IMR-90 (cell line): ENCODE results near the gene XRCC5. TPM values are rescaled to one million over a fixed set of nuclear protein-coding genes. Genes with fewer than 3 reads are reported as not detected.

Experiments used
- ATAC-seq: fragments of 200-7000 bp; cut with Tn5 transposase; 2 replicates; pipeline ENCODE4 v1.9.1; 2020; ENCODE audit warnings: low read depth, mild to moderate bottlenecking, moderate library complexity
- BruUV-seq: library from RNA; stranded (reverse); fragments of 400-500 nt; replicated peaks from 2 replicates; lab custom pipeline; 2021; lab: Mats Ljungman, UMichigan
- CTCF ChIA-PET: fragments of 300-600 bp; formaldehyde crosslinking; extraction: SDS; loops from one replicate; lab custom pipeline; 2021; ENCODE audit warnings: antibody characterized with exemption; lab: Yijun Ruan, JAX
- POLR2A ChIA-PET: fragments of 300-600 bp; sonication (Branson Sonifier 250); formaldehyde crosslinking; loops from one replicate; lab custom pipeline; 2022; ENCODE audit warnings: antibody characterized with exemption; ENCODE audit not compliant: unreplicated experiment; lab: Charles Lee
- DNase-seq: peaks from one replicate; pipeline ENCODE4 v3.0.0; 2013
- H2AFZ ChIP-seq: replicated peaks from 2 replicates; pipeline ENCODE3; 2013; ENCODE audit warnings: low read length, mild to moderate bottlenecking; ENCODE audit not compliant: poor library complexity
- H2AK5ac ChIP-seq: 2 replicates; pipeline ENCODE4 v1.6.1; 2013; ENCODE audit warnings: low read depth, low read length, inconsistent platforms
- H2AK9ac ChIP-seq: replicated peaks from 2 replicates; pipeline ENCODE3; 2013; ENCODE audit warnings: mild to moderate bottlenecking, low read depth, low read length, moderate library complexity; ENCODE audit not compliant: poor library complexity
- H2BK120ac ChIP-seq: 2 replicates; pipeline ENCODE4 v1.6.1; 2013; ENCODE audit warnings: low read depth, low read length, inconsistent platforms
- H2BK15ac ChIP-seq: 3 replicates; pipeline ENCODE4 v1.6.1; 2013; ENCODE audit warnings: low read depth, low read length, inconsistent platforms
- H2BK20ac ChIP-seq: 2 replicates; pipeline ENCODE4 v1.6.1; 2013; ENCODE audit warnings: low read depth, mild to moderate bottlenecking, inconsistent platforms, low read length, moderate library complexity
- H2BK5ac ChIP-seq: 2 replicates; pipeline ENCODE4 v1.6.1; 2013; ENCODE audit warnings: mild to moderate bottlenecking, low read depth, low read length, inconsistent platforms; ENCODE audit not compliant: poor library complexity, severe bottlenecking
- H3K14ac ChIP-seq: replicated peaks from 2 replicates; pipeline ENCODE4 v1.6.1; 2013; ENCODE audit warnings: low read depth, low read length, inconsistent platforms
- H3K18ac ChIP-seq: 2 replicates; pipeline ENCODE4 v1.6.1; 2013; ENCODE audit warnings: low read depth, low read length, control low read depth
- H3K23ac ChIP-seq: 2 replicates; pipeline ENCODE4 v1.6.1; 2013; ENCODE audit warnings: low read depth, low read length, inconsistent platforms
- H3K27ac ChIP-seq: 2 replicates; pipeline ENCODE4 v1.5.1; 2013; ENCODE audit warnings: mild to moderate bottlenecking, control low read depth, low read length; ENCODE audit not compliant: insufficient read depth
- H3K27me3 ChIP-seq: 2 replicates; pipeline ENCODE4 v1.6.1; 2013; ENCODE audit warnings: low read length; ENCODE audit not compliant: control insufficient read depth, insufficient read depth
- H3K36me3 ChIP-seq: 2 replicates; pipeline ENCODE4 v1.6.1; 2013; ENCODE audit warnings: low read length, mixed read lengths; ENCODE audit not compliant: control insufficient read depth, insufficient read depth
- H3K4ac ChIP-seq: 2 replicates; pipeline ENCODE4 v1.6.1; 2013; ENCODE audit warnings: low read depth, low read length, inconsistent platforms
- H3K4me1 ChIP-seq: 2 replicates; pipeline ENCODE4 v1.6.1; 2013; ENCODE audit warnings: low read length, mixed read lengths; ENCODE audit not compliant: control insufficient read depth, insufficient read depth
- H3K4me2 ChIP-seq: 2 replicates; pipeline ENCODE4 v1.6.1; 2013; ENCODE audit warnings: low read depth, mild to moderate bottlenecking, control low read depth, low read length, moderate library complexity
- H3K4me3 ChIP-seq: 2 replicates; pipeline ENCODE4 v1.5.1; 2013; ENCODE audit warnings: low read depth, mild to moderate bottlenecking, control low read depth, low read length, moderate library complexity; ENCODE audit not compliant: insufficient read depth
- H3K56ac ChIP-seq: 2 replicates; pipeline ENCODE4 v1.6.1; 2013; ENCODE audit warnings: low read length, inconsistent platforms; ENCODE audit not compliant: insufficient read depth; ENCODE audit errors: extremely low read depth
- H3K79me1 ChIP-seq, 2 experiments: 2 replicates each; pipeline ENCODE4 v1.6.1; 2013; ENCODE audit warnings: low read length in 2 of 2, inconsistent platforms in 1 of 2, low read depth in 1 of 2
- H3K9ac ChIP-seq: 2 replicates; pipeline ENCODE4 v1.6.1; 2013; ENCODE audit warnings: low read depth, low read length, control low read depth
- H3K9me1 ChIP-seq: 2 replicates; pipeline ENCODE4 v1.6.1; 2013; ENCODE audit warnings: low read length, inconsistent platforms; ENCODE audit not compliant: insufficient read depth
- H3K9me3 ChIP-seq: 2 replicates; pipeline ENCODE4 v1.6.1; 2013; ENCODE audit warnings: low read length; ENCODE audit not compliant: control insufficient read depth, insufficient read depth
- H4K20me1 ChIP-seq: 2 replicates; pipeline ENCODE4 v1.6.1; 2013; ENCODE audit warnings: low read length, inconsistent platforms; ENCODE audit not compliant: insufficient read depth
- H4K5ac ChIP-seq: 2 replicates; pipeline ENCODE4 v1.6.1; 2013; ENCODE audit warnings: mild to moderate bottlenecking, low read depth, low read length, control low read depth
- H4K8ac ChIP-seq, 2 experiments: 2 replicates each; pipeline ENCODE4 v1.6.1; 2013; ENCODE audit warnings: low read depth in 2 of 2, low read length in 2 of 2, control low read depth in 1 of 2, inconsistent platforms in 1 of 2
- H4K91ac ChIP-seq: 2 replicates; pipeline ENCODE4 v1.6.1; 2013; ENCODE audit warnings: low read depth, low read length, inconsistent platforms; ENCODE audit not compliant: insufficient read depth
- BHLHE40 ChIP-seq: fragments of 150-350 bp; IDR thresholded peaks from 2 replicates; pipeline ENCODE4 v1.6.1; 2016; ENCODE audit warnings: mild to moderate bottlenecking, low read depth, low read length
- CEBPB ChIP-seq: IDR thresholded peaks from 2 replicates; pipeline ENCODE4 v1.6.1; 2012; ENCODE audit warnings: low read depth, low read length, improper control_type of control experiment
- CHD1 ChIP-seq: IDR thresholded peaks from 2 replicates; pipeline ENCODE4 v1.6.1; 2012; ENCODE audit warnings: low read depth, low read length, improper control_type of control experiment
- FOS ChIP-seq: fragments of 150-350 bp; IDR thresholded peaks from 2 replicates; pipeline ENCODE4 v1.6.1; 2016; ENCODE audit warnings: low read depth, low read length
- MAFK ChIP-seq: IDR thresholded peaks from 2 replicates; pipeline ENCODE4 v1.6.1; 2012; ENCODE audit warnings: low read depth, low read length, improper control_type of control experiment
- MAZ ChIP-seq: IDR thresholded peaks from 2 replicates; pipeline ENCODE4 v1.6.1; 2012; ENCODE audit warnings: low read depth, mild to moderate bottlenecking, low read length, improper control_type of control experiment, moderate library complexity, borderline replicate concordance
- MXI1 ChIP-seq: IDR thresholded peaks from 2 replicates; pipeline ENCODE4 v1.6.1; 2012; ENCODE audit warnings: low read depth, mild to moderate bottlenecking, low read length, moderate library complexity, borderline replicate concordance
- NFE2L2 ChIP-seq: fragments of 150-350 bp; IDR thresholded peaks from 2 replicates; pipeline ENCODE4 v1.6.1; 2016; ENCODE audit warnings: low read depth, mild to moderate bottlenecking, low read length
- POLR2A ChIP-seq: IDR thresholded peaks from 2 replicates; pipeline ENCODE4 v1.6.1; 2012; ENCODE audit warnings: mild to moderate bottlenecking, low read depth, low read length
- RAD21 ChIP-seq: IDR thresholded peaks from 2 replicates; pipeline ENCODE4 v1.6.1; 2012; ENCODE audit warnings: low read length, improper control_type of control experiment
- RCOR1 ChIP-seq: IDR thresholded peaks from 2 replicates; pipeline ENCODE4 v1.6.1; 2012; ENCODE audit warnings: mild to moderate bottlenecking, low read length, improper control_type of control experiment; ENCODE audit not compliant: insufficient replicate concordance
- RFX5 ChIP-seq: IDR thresholded peaks from 2 replicates; pipeline ENCODE4 v1.8.0; 2012; ENCODE audit warnings: low read depth, mild to moderate bottlenecking, low read length, moderate library complexity
- SMC3 ChIP-seq: fragments of 150-350 bp; IDR thresholded peaks from 2 replicates; pipeline ENCODE4 v1.6.1; 2016; ENCODE audit warnings: low read depth, mild to moderate bottlenecking, antibody characterized with exemption, low read length, moderate library complexity
- WGBS, 2 experiments: methylation state at CpG; one replicate each; pipeline versions ENCODE4 v1.1.5 to v1.1.7; 2013; ENCODE audit warnings: missing lambda C conversion rate in 2 of 2; ENCODE audit not compliant: insufficient read length in 1 of 2; ENCODE audit errors: extremely low coverage in 2 of 2; 5-methylcytosine and 5-hydroxymethylcytosine counted together
- dilution Hi-C: fragments of 300-500 bp; cut with HindIII; formaldehyde crosslinking; loops from one replicate; pipeline ENCODE4 v1.14.3; 2018; ENCODE audit warnings: low sequenced_read_pairs; ENCODE audit not compliant: unreplicated experiment
- in situ Hi-C: fragments of 300-500 bp; cut with MboI; formaldehyde crosslinking; loops from 3 replicates; pipeline ENCODE4 v1.14.3; 2019; ENCODE audit warnings: low sequenced_read_pairs, inconsistent platforms, mixed read lengths
- intact Hi-C: fragments of 100-400 bp; cut with micrococcal nuclease; formaldehyde crosslinking; loops from 2 replicates; pipeline ENCODE4 v1.10.0; 2022
- polyA plus RNA-seq, 3 experiments: library from polyadenylated mRNA; depleted of rRNA; stranded (reverse); fragments of >200 nt; gene quantifications; 2 replicates each; pipeline ENCODE4 v1.2.3, GENCODE V29; 2012; ENCODE audit warnings: low replicate concordance in 1 of 3
- total RNA-seq: library from RNA; depleted of rRNA; stranded (reverse); fragments of >200 nt; gene quantifications from 2 replicates; pipeline ENCODE4 v1.2.3, GENCODE V29; 2012
- TF ChIP-seq, protein P1 (sequence below): conservative IDR thresholded peaks from 2 replicates; pipeline ENCODE4 v1.5.1; 2012; ENCODE audit warnings: mild to moderate bottlenecking, low read depth, low read length, improper control_type of control experiment
- TF ChIP-seq, protein P2 (sequence below): fragments of 150-350 bp; IDR thresholded peaks from 2 replicates; pipeline ENCODE4 v1.6.1; 2016; ENCODE audit warnings: low read depth, mild to moderate bottlenecking, low read length, moderate library complexity, borderline replicate concordance
- TF ChIP-seq, protein P3 (sequence below): fragments of 150-350 bp; IDR thresholded peaks from 2 replicates; pipeline ENCODE4 v1.6.1; 2017; ENCODE audit warnings: mild to moderate bottlenecking, antibody characterized with exemption, low read length, low read depth

The XRCC5 gene
- total and polyA plus RNA-seq, 2 of the 4 experiments (the other 2 are of a cell fraction): 144 to 509 TPM

DNA sequence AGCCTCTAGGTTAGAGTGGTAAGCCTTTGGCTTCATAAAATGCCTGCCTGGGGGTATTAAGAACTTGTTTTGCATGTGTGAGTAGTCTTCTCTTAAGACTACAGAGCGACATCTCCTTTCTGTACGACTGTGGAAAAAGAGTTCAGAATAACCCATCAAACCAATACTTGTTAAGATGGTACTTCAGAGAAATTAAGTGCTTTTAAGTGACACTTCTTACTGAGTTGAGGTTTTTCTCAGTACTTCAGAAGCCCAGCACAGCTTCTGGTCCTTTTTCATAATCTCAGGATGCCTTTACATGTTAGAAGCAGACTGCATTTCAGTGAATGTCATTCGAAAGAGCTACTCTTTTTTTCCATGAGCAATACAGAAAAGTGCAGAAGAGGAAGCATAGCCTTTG lies 10.8 kb downstream of the XRCC5 start:
- no peak overlapping the region for H2BK20ac ChIP-seq
- no peak overlapping the region for H2BK15ac ChIP-seq
- H3K4me1 ChIP-seq: peaks cover 12% of the 10 kb centered on the region
- no peak overlapping the region for H2AFZ ChIP-seq
- intact Hi-C loops (no loop called here), in situ Hi-C loops (no loop called here), dilution Hi-C loops (no loop called here)
- DNase-seq (no peak), ATAC-seq (no peak)
- no peaks in the 10 kb centered on the region for H3K27me3 ChIP-seq
- no peak overlapping the region for H3K4ac ChIP-seq
- peaks cover 54% of the 10 kb centered on the region for H3K36me3 ChIP-seq
- no peak overlapping the region for H4K8ac ChIP-seq
- BruUV-seq: no TSS peak
- ChIA-PET CTCF (interaction anchor here (0.6 kb wide), 1 partner anchor 21 kb away, joined by 4 read pairs; no protein-coding TSS in a partner anchor), POLR2A (no interaction called here)
- H2AK5ac ChIP-seq: no peak overlapping the region
- H3K27ac ChIP-seq: no peak overlapping the region
- WGBS, 2 experiments: no CpG with 5 or more reads among the region's 3 CpGs
- no peak overlapping the region for H3K4me2 ChIP-seq
- no peak overlapping the region for H3K4me3 ChIP-seq
- no peak overlapping the region for H3K9ac ChIP-seq
- H3K79me1 ChIP-seq: peaks cover 51 to 67% of the 10 kb centered on the region in 2 experiments
- H2BK120ac ChIP-seq: no peak overlapping the region
- H3K9me3 ChIP-seq: no peaks in the 10 kb centered on the region
- no peak overlapping the region for H3K23ac ChIP-seq
- H4K5ac ChIP-seq: no peak overlapping the region
- no peak overlapping the region for H2BK5ac ChIP-seq
- no peak overlapping the region for H4K91ac ChIP-seq
- peaks cover 3% of the 10 kb centered on the region; the same call in 1 of the 2 replicates for H3K9me1 ChIP-seq
- no peak for TF ChIP-seq FOS
- no peak for TF ChIP-seq BHLHE40
- TF ChIP-seq CHD1: no peak
- TF ChIP-seq MAZ: no peak
- TF ChIP-seq SMC3: no peak
- no peak for TF ChIP-seq RFX5
- TF ChIP-seq, protein P1, sequence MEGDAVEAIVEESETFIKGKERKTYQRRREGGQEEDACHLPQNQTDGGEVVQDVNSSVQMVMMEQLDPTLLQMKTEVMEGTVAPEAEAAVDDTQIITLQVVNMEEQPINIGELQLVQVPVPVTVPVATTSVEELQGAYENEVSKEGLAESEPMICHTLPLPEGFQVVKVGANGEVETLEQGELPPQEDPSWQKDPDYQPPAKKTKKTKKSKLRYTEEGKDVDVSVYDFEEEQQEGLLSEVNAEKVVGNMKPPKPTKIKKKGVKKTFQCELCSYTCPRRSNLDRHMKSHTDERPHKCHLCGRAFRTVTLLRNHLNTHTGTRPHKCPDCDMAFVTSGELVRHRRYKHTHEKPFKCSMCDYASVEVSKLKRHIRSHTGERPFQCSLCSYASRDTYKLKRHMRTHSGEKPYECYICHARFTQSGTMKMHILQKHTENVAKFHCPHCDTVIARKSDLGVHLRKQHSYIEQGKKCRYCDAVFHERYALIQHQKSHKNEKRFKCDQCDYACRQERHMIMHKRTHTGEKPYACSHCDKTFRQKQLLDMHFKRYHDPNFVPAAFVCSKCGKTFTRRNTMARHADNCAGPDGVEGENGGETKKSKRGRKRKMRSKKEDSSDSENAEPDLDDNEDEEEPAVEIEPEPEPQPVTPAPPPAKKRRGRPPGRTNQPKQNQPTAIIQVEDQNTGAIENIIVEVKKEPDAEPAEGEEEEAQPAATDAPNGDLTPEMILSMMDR: no peak
- TF ChIP-seq RAD21: no peak
- TF ChIP-seq CEBPB: no peak
- TF ChIP-seq MXI1: no peak
- no peak for TF ChIP-seq POLR2A
- TF ChIP-seq, protein P2, sequence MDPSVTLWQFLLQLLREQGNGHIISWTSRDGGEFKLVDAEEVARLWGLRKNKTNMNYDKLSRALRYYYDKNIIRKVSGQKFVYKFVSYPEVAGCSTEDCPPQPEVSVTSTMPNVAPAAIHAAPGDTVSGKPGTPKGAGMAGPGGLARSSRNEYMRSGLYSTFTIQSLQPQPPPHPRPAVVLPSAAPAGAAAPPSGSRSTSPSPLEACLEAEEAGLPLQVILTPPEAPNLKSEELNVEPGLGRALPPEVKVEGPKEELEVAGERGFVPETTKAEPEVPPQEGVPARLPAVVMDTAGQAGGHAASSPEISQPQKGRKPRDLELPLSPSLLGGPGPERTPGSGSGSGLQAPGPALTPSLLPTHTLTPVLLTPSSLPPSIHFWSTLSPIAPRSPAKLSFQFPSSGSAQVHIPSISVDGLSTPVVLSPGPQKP: no peak
- TF ChIP-seq, protein P3, sequence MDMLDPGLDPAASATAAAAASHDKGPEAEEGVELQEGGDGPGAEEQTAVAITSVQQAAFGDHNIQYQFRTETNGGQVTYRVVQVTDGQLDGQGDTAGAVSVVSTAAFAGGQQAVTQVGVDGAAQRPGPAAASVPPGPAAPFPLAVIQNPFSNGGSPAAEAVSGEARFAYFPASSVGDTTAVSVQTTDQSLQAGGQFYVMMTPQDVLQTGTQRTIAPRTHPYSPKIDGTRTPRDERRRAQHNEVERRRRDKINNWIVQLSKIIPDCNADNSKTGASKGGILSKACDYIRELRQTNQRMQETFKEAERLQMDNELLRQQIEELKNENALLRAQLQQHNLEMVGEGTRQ: no peak
- no peak for TF ChIP-seq MAFK
- TF ChIP-seq NFE2L2: no peak
- TF ChIP-seq RCOR1: no peak
- H3K18ac ChIP-seq: no peak overlapping the region
- H3K14ac ChIP-seq: no peak overlapping the region
- H2AK9ac ChIP-seq: no peak overlapping the region
- H4K20me1 ChIP-seq: peaks cover 6% of the 10 kb centered on the region
- H3K56ac ChIP-seq: no peak overlapping the region
